H9 (cell line): Measurements from ENCODE around the gene SLK. TPM values are rescaled to one million over a fixed set of nuclear protein-coding genes. Genes with fewer than 3 reads are reported as not detected.

Source experiments
- DNase-seq: peaks from one replicate; pipeline ENCODE4 v3.0.0-alpha.2; 2017
- H2AFZ ChIP-seq: one replicate; pipeline ENCODE4 v1.6.1; 2013; ENCODE audit warnings: mild to moderate bottlenecking, low read length, control low read depth, moderate library complexity
- H2AK5ac ChIP-seq: 2 replicates; pipeline ENCODE4 v1.6.1; 2013; ENCODE audit warnings: low read length, control low read depth, mixed read lengths; ENCODE audit not compliant: insufficient read length
- H2BK120ac ChIP-seq: one replicate; pipeline ENCODE4 v1.6.1; 2013; ENCODE audit warnings: low read depth, mild to moderate bottlenecking, low read length, control low read depth, inconsistent platforms; ENCODE audit not compliant: poor library complexity, severe bottlenecking
- H2BK12ac ChIP-seq: 2 replicates; pipeline ENCODE4 v1.6.1; 2013; ENCODE audit warnings: low read length, control low read depth, mixed read lengths, low read depth; ENCODE audit not compliant: insufficient read length
- H2BK15ac ChIP-seq: 2 replicates; pipeline ENCODE4 v1.6.1; 2013; ENCODE audit warnings: low read depth, low read length, control low read depth
- H2BK20ac ChIP-seq: one replicate; pipeline ENCODE4 v1.6.1; 2013; ENCODE audit warnings: low read depth, mild to moderate bottlenecking, low read length, control low read depth, inconsistent platforms; ENCODE audit not compliant: poor library complexity, severe bottlenecking
- H2BK5ac ChIP-seq: 2 replicates; pipeline ENCODE4 v1.6.1; 2013; ENCODE audit warnings: low read length, control low read depth, mixed read lengths; ENCODE audit not compliant: insufficient read length
- H3K14ac ChIP-seq: 2 replicates; pipeline ENCODE4 v1.6.1; 2013; ENCODE audit warnings: low read length, control low read depth; ENCODE audit not compliant: insufficient read depth
- H3K18ac ChIP-seq: 2 replicates; pipeline ENCODE4 v1.6.1; 2013; ENCODE audit warnings: low read depth, mild to moderate bottlenecking, mixed read lengths, low read length, control low read depth; ENCODE audit not compliant: insufficient read length
- H3K23ac ChIP-seq: 2 replicates; pipeline ENCODE4 v1.6.1; 2013; ENCODE audit warnings: low read length, control low read depth, mixed read lengths, low read depth; ENCODE audit not compliant: insufficient read length
- H3K23me2 ChIP-seq: 2 replicates; pipeline ENCODE4 v1.6.1; 2013; ENCODE audit warnings: low read depth, mild to moderate bottlenecking, mixed read lengths, low read length, control low read depth; ENCODE audit not compliant: insufficient read length, poor library complexity, severe bottlenecking
- H3K27ac ChIP-seq: 2 replicates; pipeline ENCODE4 v1.5.1; 2013; ENCODE audit warnings: low read length, control low read depth, mixed read lengths, low read depth; ENCODE audit not compliant: insufficient read length
- H3K27me3 ChIP-seq: 2 replicates; pipeline ENCODE4 v1.6.1; 2013; ENCODE audit warnings: low read length, control low read depth, inconsistent platforms; ENCODE audit not compliant: insufficient read depth
- H3K4ac ChIP-seq: 2 replicates; pipeline ENCODE4 v1.6.1; 2013; ENCODE audit warnings: low read depth, mild to moderate bottlenecking, control low read depth, inconsistent platforms, low read length, moderate library complexity
- H3K4me1 ChIP-seq: 2 replicates; pipeline ENCODE4 v1.6.1; 2013; ENCODE audit warnings: low read length, control low read depth, inconsistent platforms; ENCODE audit not compliant: insufficient read depth
- H3K4me2 ChIP-seq: 2 replicates; pipeline ENCODE4 v1.6.1; 2013; ENCODE audit warnings: low read length, control low read depth, mixed read lengths; ENCODE audit not compliant: insufficient read length, insufficient read depth
- H3K56ac ChIP-seq: 2 replicates; pipeline ENCODE4 v1.6.1; 2013; ENCODE audit warnings: low read depth, mild to moderate bottlenecking, mixed read lengths, low read length, control low read depth; ENCODE audit not compliant: insufficient read length
- H3K79me1 ChIP-seq: 2 replicates; pipeline ENCODE4 v1.6.1; 2013; ENCODE audit warnings: low read depth, mild to moderate bottlenecking, moderate library complexity, low read length, control low read depth, inconsistent platforms; ENCODE audit not compliant: insufficient read depth, poor library complexity, severe bottlenecking
- H3K79me2 ChIP-seq: 2 replicates; pipeline ENCODE4 v1.6.1; 2013; ENCODE audit warnings: low read length, control low read depth, inconsistent platforms; ENCODE audit not compliant: insufficient read depth
- H3K9ac ChIP-seq: 2 replicates; pipeline ENCODE4 v1.6.1; 2013; ENCODE audit warnings: low read length, control low read depth, mixed read lengths; ENCODE audit not compliant: insufficient read length; ENCODE audit errors: extremely low read depth
- H3K9me3 ChIP-seq: one replicate; pipeline ENCODE4 v1.6.1; 2013; ENCODE audit warnings: low read depth, low read length, inconsistent platforms; ENCODE audit not compliant: control insufficient read depth
- H3T11ph ChIP-seq: one replicate; pipeline ENCODE4 v1.6.1; 2013; ENCODE audit warnings: mild to moderate bottlenecking, low read length, control low read depth, inconsistent platforms
- H4K20me1 ChIP-seq: one replicate; pipeline ENCODE4 v1.6.1; 2013; ENCODE audit not compliant: control insufficient read depth, insufficient read length, insufficient read depth
- H4K5ac ChIP-seq: 2 replicates; pipeline ENCODE4 v1.6.1; 2013; ENCODE audit warnings: low read depth, mild to moderate bottlenecking, mixed read lengths, low read length, control low read depth; ENCODE audit not compliant: insufficient read length
- H4K8ac ChIP-seq: replicated peaks from 2 replicates; pipeline ENCODE4 v1.6.1; 2013; ENCODE audit warnings: low read length, control low read depth, mixed read lengths, low read depth; ENCODE audit not compliant: insufficient read length
- H4K91ac ChIP-seq: 2 replicates; pipeline ENCODE4 v1.6.1; 2013; ENCODE audit warnings: low read depth, mild to moderate bottlenecking, moderate library complexity, mixed read lengths, low read length, control low read depth; ENCODE audit not compliant: insufficient read length
- H3K27ac Mint-ChIP-seq, 3 experiments: 2 replicates in 2 of 3; 3 replicates in 1 of 3; pipeline ENCODE4 v1.8.0; 2020 to 2021; ENCODE audit warnings: mixed read lengths in 3 of 3, mild to moderate bottlenecking in 1 of 3, moderate library complexity in 1 of 3
- H3K27me3 Mint-ChIP-seq: 2 replicates; pipeline ENCODE4 v1.8.0; 2021; ENCODE audit warnings: low read depth, mild to moderate bottlenecking, moderate library complexity, mixed read lengths
- H3K36me3 Mint-ChIP-seq, 3 experiments: 2 replicates in 2 of 3; 3 replicates in 1 of 3; pipeline ENCODE4 v1.8.0; 2020 to 2021; ENCODE audit warnings: low read depth in 3 of 3, mixed read lengths in 3 of 3; ENCODE audit not compliant: insufficient read depth in 1 of 3
- H3K4me1 Mint-ChIP-seq, 2 experiments: 2 replicates each; pipeline ENCODE4 v1.8.0; 2020; ENCODE audit warnings: mixed read lengths in 2 of 2
- H3K4me3 Mint-ChIP-seq, 2 experiments: 2 replicates in 1 of 2; 3 replicates in 1 of 2; pipeline ENCODE4 v1.8.0; 2020 to 2021; ENCODE audit warnings: mild to moderate bottlenecking in 2 of 2, mixed read lengths in 2 of 2, moderate library complexity in 1 of 2
- H3K9me3 Mint-ChIP-seq, 2 experiments: 2 replicates in 1 of 2; 3 replicates in 1 of 2; pipeline ENCODE4 v1.8.0; 2020; ENCODE audit warnings: mild to moderate bottlenecking in 2 of 2, mixed read lengths in 2 of 2, moderate library complexity in 1 of 2
- WGBS: extraction: QIAGEN DNeasy Blood & Tissue Kit; methylation state at CpG from one replicate; pipeline ENCODE4 v1.1.7; 2013; ENCODE audit warnings: missing lambda C conversion rate, low lambda C conversion rate, mixed read lengths; ENCODE audit not compliant: insufficient read length; ENCODE audit errors: extremely low coverage; 5-methylcytosine and 5-hydroxymethylcytosine counted together
- total RNA-seq: library from RNA; stranded (reverse); gene quantifications from 2 replicates; pipeline ENCODE4 v1.2.1, GENCODE V29; 2021
- TF ChIP-seq, protein P1 (sequence below): fragments of 200-600 bp; sonication (generic); conservative IDR thresholded peaks from 3 replicates; pipeline ENCODE4 v1.8.0; 2021; ENCODE audit warnings: antibody characterized with exemption, mild to moderate bottlenecking

SLK gene
- total RNA-seq, 1 experiment from 2014 or later, result 21.0 TPM

DNA sequence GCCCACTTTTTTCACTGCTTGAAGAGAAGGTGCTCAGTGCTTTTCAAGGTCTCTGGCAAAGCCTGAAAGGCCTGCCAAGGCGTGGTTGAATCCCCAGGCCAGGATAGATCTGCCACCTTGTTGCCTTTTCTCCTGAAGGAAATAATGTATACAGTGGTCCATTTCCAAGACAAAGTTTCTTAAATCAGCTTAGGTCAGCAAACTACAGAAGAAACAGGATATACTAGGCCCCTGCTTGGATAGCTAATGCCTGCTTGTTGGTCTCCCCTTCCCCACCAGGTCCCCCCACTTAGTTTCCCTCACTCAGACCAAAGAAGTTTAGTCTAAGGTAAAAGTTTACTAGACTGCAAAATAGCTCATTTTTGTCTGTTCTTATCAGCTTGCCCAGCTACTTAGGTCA lies 98.8 kb downstream of the SLK start:
- Mint-ChIP-seq H3K27ac (peak overlapping the region in 2 of 3 experiments; percentile 41 to 43; a peak in 4 of 7 replicates), H3K27me3 (peaks cover 2% of the 10 kb centered on the region; the same call in 1 of the 2 replicates), H3K9me3 (no peaks in the 10 kb centered on the region), H3K36me3 (0 out of 7 replicates have a peak, but pooled peaks cover 0 to 4% (median 0%) of the 10 kb centered on the region in 3 experiments), H3K4me3 (no peak overlapping the region), H3K4me1 (peaks cover 55 to 63% of the 10 kb centered on the region in 2 experiments)
- Histone ChIP-seq H3K79me1 (no peaks in the 10 kb centered on the region), H2BK20ac (no peak overlapping the region), H3K14ac (no peak overlapping the region), H2AFZ (no peak overlapping the region), H2BK5ac (no peak overlapping the region), H3K79me2 (no peaks in the 10 kb centered on the region), H4K20me1 (no peaks in the 10 kb centered on the region), H2AK5ac (no peak overlapping the region), H3K9ac (no peak overlapping the region), H3K56ac (no peak overlapping the region), H4K5ac (no peak overlapping the region), H2BK120ac (no peak overlapping the region), H3K9me3 (no peaks in the 10 kb centered on the region), H3K23me2 (no peaks in the 10 kb centered on the region), H4K8ac (no peak overlapping the region), H3K4me2 (no peak overlapping the region), H2BK12ac (no peak overlapping the region), H3K4me1 (no peaks in the 10 kb centered on the region), H3K27ac (no peak overlapping the region), H3K23ac (no peak overlapping the region), H4K91ac (no peak overlapping the region), H2BK15ac (no peak overlapping the region), H3K4ac (no peak overlapping the region), H3K27me3 (no peaks in the 10 kb centered on the region), H3T11ph (no peak overlapping the region), H3K18ac (no peak overlapping the region)
- DNase-seq, result no peak
- no CpG with 5 or more reads among the region's 1 CpG for WGBS
- TF ChIP-seq, protein P1, sequence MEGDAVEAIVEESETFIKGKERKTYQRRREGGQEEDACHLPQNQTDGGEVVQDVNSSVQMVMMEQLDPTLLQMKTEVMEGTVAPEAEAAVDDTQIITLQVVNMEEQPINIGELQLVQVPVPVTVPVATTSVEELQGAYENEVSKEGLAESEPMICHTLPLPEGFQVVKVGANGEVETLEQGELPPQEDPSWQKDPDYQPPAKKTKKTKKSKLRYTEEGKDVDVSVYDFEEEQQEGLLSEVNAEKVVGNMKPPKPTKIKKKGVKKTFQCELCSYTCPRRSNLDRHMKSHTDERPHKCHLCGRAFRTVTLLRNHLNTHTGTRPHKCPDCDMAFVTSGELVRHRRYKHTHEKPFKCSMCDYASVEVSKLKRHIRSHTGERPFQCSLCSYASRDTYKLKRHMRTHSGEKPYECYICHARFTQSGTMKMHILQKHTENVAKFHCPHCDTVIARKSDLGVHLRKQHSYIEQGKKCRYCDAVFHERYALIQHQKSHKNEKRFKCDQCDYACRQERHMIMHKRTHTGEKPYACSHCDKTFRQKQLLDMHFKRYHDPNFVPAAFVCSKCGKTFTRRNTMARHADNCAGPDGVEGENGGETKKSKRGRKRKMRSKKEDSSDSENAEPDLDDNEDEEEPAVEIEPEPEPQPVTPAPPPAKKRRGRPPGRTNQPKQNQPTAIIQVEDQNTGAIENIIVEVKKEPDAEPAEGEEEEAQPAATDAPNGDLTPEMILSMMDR, result no peak
